Liver (tissue), 3 donors: Measurements from ENCODE around the gene MYO1F.

Source experiments
- CTCF ChIP-seq: fragments of 150-350 bp; IDR thresholded peaks from 2 replicates; pipeline ENCODE4 v1.5.1; 2017; ENCODE audit warnings: improper control_type of control experiment, low read depth, low read length; ENCODE audit not compliant: missing input control
- GABPA ChIP-seq, 2 donors: IDR thresholded peaks in 1 of 2; conservative IDR thresholded peaks in 1 of 2; 2 replicates each; pipeline ENCODE4 v1.6.1; 2016; ENCODE audit warnings: antibody characterized with exemption in 2 of 2, mild to moderate bottlenecking in 1 of 2, moderate library complexity in 1 of 2
- HNF4G ChIP-seq: IDR thresholded peaks from 2 replicates; pipeline ENCODE4 v1.6.1; 2016; ENCODE audit warnings: antibody characterized with exemption
- RAD21 ChIP-seq, 2 donors: IDR thresholded peaks; 2 replicates each; pipeline ENCODE4 v1.6.1; 2016; ENCODE audit warnings: antibody characterized with exemption in 2 of 2, mild to moderate bottlenecking in 2 of 2
- REST ChIP-seq: IDR thresholded peaks from 2 replicates; pipeline ENCODE4 v1.6.1; 2016; ENCODE audit warnings: antibody characterized with exemption, mild to moderate bottlenecking
- RXRA ChIP-seq, 2 donors: IDR thresholded peaks; 2 replicates each; pipeline ENCODE4 v1.6.1; 2017 to 2018; ENCODE audit warnings: antibody characterized with exemption in 2 of 2, mild to moderate bottlenecking in 1 of 2
- SP1 ChIP-seq: IDR thresholded peaks from 2 replicates; pipeline ENCODE4 v1.6.1; 2018; ENCODE audit warnings: antibody characterized with exemption, mild to moderate bottlenecking
- TAF1 ChIP-seq: conservative IDR thresholded peaks from 2 replicates; pipeline ENCODE4 v1.6.1; 2016; ENCODE audit warnings: antibody characterized with exemption, mild to moderate bottlenecking
- YY1 ChIP-seq: IDR thresholded peaks from 2 replicates; pipeline ENCODE4 v1.6.1; 2016; ENCODE audit warnings: antibody characterized with exemption, mild to moderate bottlenecking
- TF ChIP-seq, protein P1 (sequence below): IDR thresholded peaks from 2 replicates; pipeline ENCODE4 v1.6.1; 2016; ENCODE audit warnings: antibody characterized with exemption
- TF ChIP-seq, protein P2 (sequence below): IDR thresholded peaks from 2 replicates; pipeline ENCODE4 v1.6.1; 2016; ENCODE audit warnings: antibody characterized with exemption
- donor health status: healthy.
- donor health status: healthy.

DNA sequence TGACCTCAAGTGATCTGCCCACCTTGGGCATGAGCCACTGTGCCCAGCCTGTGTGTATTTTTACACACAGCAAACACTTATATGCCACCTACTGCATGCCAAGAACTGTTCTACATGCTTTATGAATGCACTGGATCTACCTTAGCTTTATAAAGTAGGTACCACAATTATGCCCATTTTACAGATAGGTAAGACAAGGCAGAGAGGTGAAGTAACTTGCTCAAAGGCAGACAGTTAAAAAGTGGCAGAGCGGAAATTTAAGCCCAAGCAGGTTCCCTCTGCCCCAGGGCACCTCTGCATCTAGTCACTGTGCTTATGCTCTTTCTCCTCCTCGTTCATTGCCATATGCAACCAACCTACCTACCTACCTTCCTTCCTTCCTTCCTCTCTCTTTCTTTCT lies 22.8 kb upstream of the MYO1F start:
- TF ChIP-seq GABPA (IDR thresholded peaks at IDR 0.05 in 1 of 2, conservative IDR thresholded peaks at IDR 0.05 in 1 of 2) = no peak
- TF ChIP-seq CTCF = no peak
- TF ChIP-seq REST = no peak
- TF ChIP-seq RAD21 (IDR thresholded peaks at IDR 0.05) = no peak
- no peak for TF ChIP-seq SP1
- TF ChIP-seq, protein P1, sequence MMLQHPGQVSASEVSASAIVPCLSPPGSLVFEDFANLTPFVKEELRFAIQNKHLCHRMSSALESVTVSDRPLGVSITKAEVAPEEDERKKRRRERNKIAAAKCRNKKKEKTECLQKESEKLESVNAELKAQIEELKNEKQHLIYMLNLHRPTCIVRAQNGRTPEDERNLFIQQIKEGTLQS = no peak
- no peak for TF ChIP-seq YY1
- no peak for TF ChIP-seq HNF4G
- no peak for TF ChIP-seq RXRA (IDR thresholded peaks at IDR 0.05)
- TF ChIP-seq, protein P2, sequence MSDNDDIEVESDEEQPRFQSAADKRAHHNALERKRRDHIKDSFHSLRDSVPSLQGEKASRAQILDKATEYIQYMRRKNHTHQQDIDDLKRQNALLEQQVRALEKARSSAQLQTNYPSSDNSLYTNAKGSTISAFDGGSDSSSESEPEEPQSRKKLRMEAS = no peak
- no peak for TF ChIP-seq TAF1
